Aorta (tissue), 5 donors: ENCODE results near the gene ABCB9. TPM values are rescaled to one million over a fixed set of nuclear protein-coding genes. Genes with fewer than 3 reads are reported as not detected.

Experiments used
- ATAC-seq: fragments of 200-7000 bp; cut with Tn5 transposase; one replicate; pipeline ENCODE4 v1.9.1; 2022; ENCODE audit warnings: moderate library complexity; ENCODE audit not compliant: low FRiP score
- DNase-seq, 2 donors: peaks; one replicate each; pipeline ENCODE4 v3.0.0-alpha.2; 2020
- H3K27ac ChIP-seq, 2 donors: one replicate each; pipeline ENCODE4 v1.5.1; 2013; ENCODE audit warnings: low read length in 2 of 2, mild to moderate bottlenecking in 2 of 2, moderate library complexity in 2 of 2, control low read depth in 1 of 2, inconsistent platforms in 1 of 2, low read depth in 1 of 2
- H3K27me3 ChIP-seq, 2 donors: one replicate each; pipeline ENCODE4 v1.6.1; 2013; ENCODE audit warnings: control low read depth in 1 of 2, low read length in 1 of 2, mild to moderate bottlenecking in 1 of 2, moderate library complexity in 1 of 2; ENCODE audit not compliant: insufficient read depth in 2 of 2, control insufficient read depth in 1 of 2
- H3K36me3 ChIP-seq, 2 donors: one replicate each; pipeline ENCODE4 v1.6.1; 2013; ENCODE audit warnings: control low read depth in 1 of 2, low read length in 1 of 2, mild to moderate bottlenecking in 1 of 2; ENCODE audit not compliant: insufficient read depth in 2 of 2, control insufficient read depth in 1 of 2
- H3K4me1 ChIP-seq, 2 donors: one replicate each; pipeline ENCODE4 v1.6.1; 2013; ENCODE audit warnings: low read length in 2 of 2, control low read depth in 1 of 2, mild to moderate bottlenecking in 1 of 2, moderate library complexity in 1 of 2; ENCODE audit not compliant: insufficient read depth in 2 of 2, control insufficient read depth in 1 of 2
- H3K4me3 ChIP-seq, 2 donors: one replicate each; pipeline ENCODE4 v1.5.1; 2013; ENCODE audit warnings: low read length in 2 of 2, control low read depth in 1 of 2, mild to moderate bottlenecking in 1 of 2
- H3K9me3 ChIP-seq: one replicate; pipeline ENCODE4 v1.6.1; 2013; ENCODE audit warnings: mild to moderate bottlenecking, low read length; ENCODE audit not compliant: control insufficient read depth
- WGBS, 2 donors: extraction: QIAGEN DNeasy Blood & Tissue Kit; methylation state at CpG; one replicate each; pipeline ENCODE4 v1.1.7; 2013; 5-methylcytosine and 5-hydroxymethylcytosine counted together
- intact Hi-C, 2 donors: fragments of 100-400 bp; cut with DNase I; formaldehyde crosslinking; loops; one replicate each; pipeline versions ENCODE4 v1.14.2 to v1.15.0; 2022
- microRNA-seq, 2 donors: library from miRNA; unstranded; fragments of <30 nt; microRNA quantifications; one replicate each; pipeline ENCODE4 v1.2.0, GENCODE V29; 2020
- polyA plus RNA-seq, 2 donors: library from polyadenylated mRNA; stranded (reverse); fragments of 200-250 nt; gene quantifications; one replicate each; pipeline ENCODE4 v1.2.3, GENCODE V29; 2013
- total RNA-seq, 2 donors: library from RNA; stranded (reverse); fragmentation: NEBNext Ultra II Directional; extraction: Animal tissue kit (Norgen Biotek cat#: 25700); gene quantifications; one replicate each; pipeline ENCODE4 v1.2.1, GENCODE V29; 2021
- donor health status: healthy with polysubstance abuse.
- donor health status: Bipolar disorder and iron deficiency.
- donor health status: DM: no; HTN: no; CAD: no.
- donor health status: DM: no; HTN: no; CAD: no.
- donor health status: DM: yes; HTN: yes; CAD: no.

The ABCB9 gene
- total and polyA plus RNA-seq, 4 donors, result 1.1 to 13.0 (median 6.2) TPM

DNA sequence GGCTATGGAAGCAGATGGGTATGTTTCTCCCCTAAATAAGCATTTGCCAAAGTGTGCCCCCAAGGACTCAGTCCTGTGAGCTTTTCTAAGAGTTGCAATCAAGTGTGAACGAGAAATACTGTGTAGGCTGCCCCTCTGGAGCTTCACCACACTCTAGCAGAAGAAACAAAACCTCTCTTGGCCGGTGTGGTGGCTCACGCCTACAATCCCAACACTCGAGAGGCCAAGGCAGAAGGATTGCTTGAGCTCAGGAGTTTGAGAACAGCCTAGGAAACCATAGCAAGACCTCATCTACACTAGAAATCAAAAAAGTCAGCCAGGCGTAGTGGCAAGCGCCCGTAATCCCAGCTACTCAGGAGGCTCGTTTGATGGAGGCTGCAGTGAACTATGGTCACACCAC, 80.1 kb downstream of the ABCB9 start:
- DNase-seq, result no peak
- H3K36me3 ChIP-seq, result no peaks in the 10 kb centered on the region
- H3K27ac ChIP-seq, result no peak overlapping the region
- no peak overlapping the region for H3K4me3 ChIP-seq
- intact Hi-C loops, result no loop called here
- H3K9me3 ChIP-seq, result no peaks in the 10 kb centered on the region
- 93 to 97% methylated on average over 8 of the region's 8 CpGs for WGBS, 2 donors
- no peaks in the 10 kb centered on the region for H3K27me3 ChIP-seq
- peaks cover 0 to 21% of the 10 kb centered on the region in 2 donors for H3K4me1 ChIP-seq
- ATAC-seq, result no peak

DNA sequence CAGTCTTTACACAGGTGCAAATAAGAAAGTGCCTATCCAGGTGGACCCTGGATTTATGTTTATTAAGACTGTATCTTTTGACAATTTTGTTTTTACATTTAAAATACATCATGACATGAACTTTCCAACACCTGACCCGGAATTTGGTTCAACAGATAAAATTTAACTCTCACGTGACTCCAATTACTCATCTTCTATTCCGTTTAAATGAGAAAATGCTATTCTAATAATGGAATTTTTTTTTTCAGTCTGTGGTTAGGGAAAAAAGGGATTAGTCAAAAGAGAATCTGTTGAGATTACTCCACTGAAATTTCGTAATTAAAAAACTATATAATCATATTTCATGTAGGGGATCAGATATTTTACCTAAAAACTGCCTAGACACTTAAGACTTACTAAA, 81.4 kb downstream of the ABCB9 start:
- Histone ChIP-seq H3K27me3 (no peaks in the 10 kb centered on the region), H3K27ac (no peak overlapping the region), H3K4me3 (no peak overlapping the region), H3K4me1 (peaks cover 0 to 12% of the 10 kb centered on the region in 2 donors), H3K36me3 (no peaks in the 10 kb centered on the region), H3K9me3 (no peaks in the 10 kb centered on the region)
- no peak for DNase-seq
- ATAC-seq, result no peak
- WGBS, 2 donors, result 76% methylated on average over 4 of the region's 4 CpGs
- intact Hi-C loops, result no loop called here

DNA sequence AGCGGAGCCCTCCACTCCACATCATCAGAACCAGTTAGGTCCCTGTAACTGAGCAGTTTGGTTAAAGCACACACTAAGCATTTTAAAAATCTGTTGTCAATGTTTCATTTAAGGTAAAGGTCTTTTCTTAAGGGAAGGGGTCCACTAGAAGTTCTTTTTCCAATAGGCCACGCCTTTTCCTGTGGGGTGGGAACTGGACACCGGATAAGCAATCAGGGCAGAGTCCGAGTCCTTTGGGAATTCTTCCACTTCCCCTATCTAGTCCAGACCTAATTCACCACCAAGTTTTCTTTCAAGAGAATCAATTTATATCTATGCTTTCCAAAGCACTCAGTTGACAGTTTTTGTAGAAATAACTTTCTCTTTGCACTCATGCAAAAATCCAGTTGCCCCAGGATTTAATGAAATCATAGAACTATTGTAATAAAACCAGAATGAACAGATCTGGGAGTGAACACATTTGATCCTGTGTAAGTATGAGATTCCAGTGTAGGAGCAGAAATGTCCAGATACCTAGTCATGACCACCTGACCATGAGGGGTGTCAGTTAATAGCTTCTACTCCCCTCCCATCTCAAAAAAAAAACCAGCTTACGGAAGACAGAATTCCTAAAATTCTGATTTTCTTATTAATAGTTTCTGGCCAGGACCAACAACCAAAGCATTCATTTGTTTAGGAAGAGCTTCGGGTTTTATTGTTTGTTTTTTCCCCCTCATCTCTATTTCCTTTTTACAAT, 82.0 kb downstream of the ABCB9 start:
- Histone ChIP-seq H3K27me3 (no peaks in the 10 kb centered on the region), H3K27ac (no peak overlapping the region), H3K4me3 (no peak overlapping the region), H3K9me3 (no peaks in the 10 kb centered on the region), H3K36me3 (no peaks in the 10 kb centered on the region), H3K4me1 (peaks cover 0 to 10% of the 10 kb centered on the region in 2 donors)
- 70% methylated on average over 6 of the region's 6 CpGs for WGBS, 2 donors
- ATAC-seq (no peak), DNase-seq (no peak)
- intact Hi-C loops, result no loop called here

DNA sequence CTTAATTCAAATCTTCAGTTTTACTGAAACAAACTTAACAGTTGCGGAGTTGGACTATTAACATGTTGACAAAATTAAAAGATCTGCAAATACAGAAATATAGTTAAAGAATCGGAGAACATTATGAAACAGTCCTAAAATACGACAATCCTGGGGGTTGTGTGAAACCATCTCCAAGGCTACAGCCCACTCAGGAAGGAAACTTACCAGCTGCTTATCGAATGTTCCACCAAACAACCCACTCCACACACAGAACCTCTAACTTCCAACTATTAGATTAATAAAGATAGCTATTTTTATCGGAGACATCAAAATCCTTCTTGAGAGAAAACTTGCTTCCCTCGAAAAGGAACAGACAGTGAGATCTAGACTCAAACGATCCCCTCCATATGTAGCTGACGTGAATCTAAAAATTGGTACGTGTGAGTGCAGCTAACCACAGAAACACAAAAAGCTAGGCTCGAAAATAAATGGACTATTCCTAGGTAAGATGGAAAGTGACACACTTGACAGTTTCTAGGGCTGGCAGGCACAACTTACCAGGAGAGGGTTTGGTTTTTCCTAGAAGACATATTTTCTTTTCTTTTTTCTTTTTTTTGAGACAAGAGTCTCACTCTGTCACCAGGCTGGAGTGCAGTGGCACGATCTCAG, 83.2 kb downstream of the ABCB9 start:
- Histone ChIP-seq H3K4me3 (no peak overlapping the region), H3K27me3 (no peaks in the 10 kb centered on the region), H3K4me1 (peaks cover 0 to 10% of the 10 kb centered on the region in 2 donors), H3K27ac (no peak overlapping the region), H3K36me3 (no peaks in the 10 kb centered on the region), H3K9me3 (no peaks in the 10 kb centered on the region)
- DNase-seq, result no peak
- WGBS, 2 donors, result 86 to 88% methylated on average over 11 of the region's 11 CpGs
- no peak for ATAC-seq
- intact Hi-C loops, result no loop called here

DNA sequence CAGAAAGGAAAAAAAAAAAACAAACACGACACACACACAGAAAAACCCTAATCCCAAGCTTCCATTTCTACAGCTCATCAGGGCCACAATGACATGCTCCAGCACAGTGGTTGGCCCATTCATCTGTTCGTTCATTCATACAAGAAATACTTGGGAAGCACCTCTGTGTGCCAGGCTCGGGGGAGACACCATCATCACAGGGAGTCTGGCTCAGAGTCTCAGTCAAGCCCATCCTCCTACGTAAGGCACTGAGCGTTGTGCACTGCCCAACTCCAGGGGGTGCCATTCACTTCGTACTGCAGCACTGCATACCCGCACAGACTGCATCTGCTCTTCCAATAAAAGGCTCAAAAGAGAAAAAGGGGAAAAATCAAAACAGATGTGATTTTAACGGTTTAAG, 85.6 kb downstream of the ABCB9 start:
- 46 to 48% methylated on average over 8 of the region's 8 CpGs for WGBS, 2 donors
- H3K36me3 ChIP-seq, result no peaks in the 10 kb centered on the region
- DNase-seq (peak; percentile 55 to 73), ATAC-seq (peak; percentile 72)
- no peaks in the 10 kb centered on the region for H3K4me1 ChIP-seq
- H3K27ac ChIP-seq, result no peak overlapping the region
- no peaks in the 10 kb centered on the region for H3K9me3 ChIP-seq
- intact Hi-C loops, result no loop called here
- H3K4me3 ChIP-seq, result no peak overlapping the region
- no peaks in the 10 kb centered on the region for H3K27me3 ChIP-seq

DNA sequence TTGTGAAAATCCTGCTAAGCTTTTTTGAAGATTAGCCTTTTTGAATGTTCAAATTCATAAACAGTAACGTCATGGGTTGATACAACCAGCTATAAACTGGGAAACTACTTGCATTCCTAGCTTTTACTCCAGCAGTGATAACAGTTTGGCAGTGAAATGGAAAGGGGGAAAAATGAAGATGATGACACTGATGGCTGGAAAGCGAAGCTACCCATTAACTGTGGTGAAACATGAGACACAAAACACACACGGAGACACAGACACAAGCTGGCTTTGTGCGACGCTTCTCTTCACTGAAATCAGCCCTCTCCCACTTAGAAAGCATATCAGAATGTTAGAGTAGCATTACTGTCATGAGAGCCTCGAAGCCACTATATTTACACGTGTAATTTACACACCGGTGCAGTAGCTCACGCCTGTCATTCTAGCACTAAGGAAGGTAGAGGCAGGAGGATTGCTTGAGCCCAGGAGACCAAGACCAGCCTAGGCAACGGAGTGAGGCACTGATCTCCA, 86.1 kb downstream of the ABCB9 start:
- no peaks in the 10 kb centered on the region for H3K36me3 ChIP-seq
- intact Hi-C loops, result no loop called here
- H3K4me3 ChIP-seq, result no peak overlapping the region
- no peaks in the 10 kb centered on the region for H3K4me1 ChIP-seq
- H3K9me3 ChIP-seq, result no peaks in the 10 kb centered on the region
- peak overlapping the region in 1 of 2 donors; percentile 17 for H3K27ac ChIP-seq
- WGBS, 2 donors, result 38 to 45% methylated on average over 10 of the region's 10 CpGs
- H3K27me3 ChIP-seq, result no peaks in the 10 kb centered on the region
- DNase-seq (no peak), ATAC-seq (peak; percentile 45)

Small RNA genes within 50 kb of the gene (microRNA-seq; reads per million reads assigned to microRNA genes)
- 0 to 0.99 reads per million in 2 donors for gene MIR4304

Other genes with a start within 250 kb of the ABCB9 start
- gene HCAR3, start 249.7 kb downstream of the ABCB9 start, total RNA-seq, result 1 to 10 TPM in 1 of 2 donors, under 1 TPM in 1; 0.29 to 1.2 TPM
- gene HCAR3, start 249.7 kb downstream of the ABCB9 start, polyA plus RNA-seq, result not detected
- under 1 TPM; 0.13 to 0.33 TPM for gene HCAR1, start 235.6 kb downstream of the ABCB9 start, total RNA-seq
- gene HCAR1, start 235.6 kb downstream of the ABCB9 start, polyA plus RNA-seq, result not detected
- gene DENR, start 213.6 kb downstream of the ABCB9 start, total RNA-seq, result 10 to 100 TPM; 27.0 to 37.1 TPM
- 10 to 100 TPM; 28.1 to 31.7 TPM for gene DENR, start 213.6 kb downstream of the ABCB9 start, polyA plus RNA-seq
- gene CCDC62, start 191.9 kb downstream of the ABCB9 start, total RNA-seq, result 1 to 10 TPM in 1 of 2 donors, under 1 TPM in 1; 0.55 to 2.5 TPM
- gene CCDC62, start 191.9 kb downstream of the ABCB9 start, polyA plus RNA-seq, result not detected
- 10 to 100 TPM; 25.4 to 26.6 TPM for gene HIP1R, start 131.0 kb downstream of the ABCB9 start, total RNA-seq
- gene HIP1R, start 131.0 kb downstream of the ABCB9 start, polyA plus RNA-seq, result 100 to 1,000 TPM in 1 of 2 donors, 10 to 100 TPM in 1; 33.7 to 101 TPM
- gene VPS37B, start 70.3 kb downstream of the ABCB9 start, total RNA-seq, result 10 to 100 TPM; 27.1 to 36.4 TPM
- gene VPS37B, start 70.3 kb downstream of the ABCB9 start, polyA plus RNA-seq, result 10 to 100 TPM in 1 of 2 donors, 1 to 10 TPM in 1; 7.4 to 17.6 TPM
- gene OGFOD2, start 8.8 kb upstream of the ABCB9 start, total RNA-seq, result 10 to 100 TPM in 1 of 2 donors, 1 to 10 TPM in 1; 8.9 to 13.6 TPM
- gene OGFOD2, start 8.8 kb upstream of the ABCB9 start, polyA plus RNA-seq, result 10 to 100 TPM; 14.3 to 16.6 TPM
- 100 to 1,000 TPM; 128 to 156 TPM for gene ARL6IP4, start 14.2 kb upstream of the ABCB9 start, total RNA-seq
- gene ARL6IP4, start 14.2 kb upstream of the ABCB9 start, polyA plus RNA-seq, result 100 to 1,000 TPM; 430 to 511 TPM
- gene PITPNM2, start 184.6 kb upstream of the ABCB9 start, total RNA-seq, result 10 to 100 TPM; 18.1 to 32.4 TPM
- gene PITPNM2, start 184.6 kb upstream of the ABCB9 start, polyA plus RNA-seq, result 1 to 10 TPM; 1.1 to 5.3 TPM